Neural progenitor cell (in vitro differentiated cells): ENCODE results near the gene STN1. TPM values are rescaled to one million over a fixed set of nuclear protein-coding genes. Genes with fewer than 3 reads are reported as not detected.
A peak's percentile ranks its signal among the peaks of the same experiment; 100 is the strongest.

ENCODE experiments used
- DNase-seq: peaks from one replicate; pipeline ENCODE4 v3.0.0-alpha.2; 2016; ENCODE audit warnings: low spot score
- H2AFZ ChIP-seq: fragments of 200-600 bp; sonication (generic); replicated peaks from 2 replicates; pipeline ENCODE4 v1.6.1; 2016; ENCODE audit warnings: antibody characterized with exemption
- H3F3A ChIP-seq: fragments of 200-600 bp; sonication (generic); 2 replicates; pipeline ENCODE4 v1.6.1; 2016; ENCODE audit warnings: antibody characterized with exemption, low read depth
- H3K27ac ChIP-seq: fragments of 200-600 bp; sonication (generic); 2 replicates; pipeline ENCODE4 v1.5.1; 2016; ENCODE audit warnings: mild to moderate bottlenecking
- H3K27me3 ChIP-seq: fragments of 200-600 bp; sonication (generic); 2 replicates; pipeline ENCODE4 v1.6.1; 2016; ENCODE audit warnings: mild to moderate bottlenecking, moderate library complexity
- H3K36me3 ChIP-seq: fragments of 200-600 bp; sonication (generic); 2 replicates; pipeline ENCODE4 v1.5.1; 2016
- H3K4me1 ChIP-seq: fragments of 200-600 bp; sonication (generic); 2 replicates; pipeline ENCODE4 v1.6.1; 2016; ENCODE audit warnings: mixed run types
- H3K4me2 ChIP-seq: fragments of 200-600 bp; sonication (generic); 2 replicates; pipeline ENCODE4 v1.6.1; 2016
- H3K4me3 ChIP-seq: fragments of 200-600 bp; sonication (generic); 2 replicates; pipeline ENCODE4 v1.5.1; 2016
- H3K79me2 ChIP-seq: fragments of 200-600 bp; sonication (generic); 2 replicates; pipeline ENCODE4 v1.6.1; 2016; ENCODE audit warnings: low read depth
- H3K9ac ChIP-seq: fragments of 200-600 bp; sonication (generic); 2 replicates; pipeline ENCODE4 v1.6.1; 2016
- H3K9me3 ChIP-seq: fragments of 200-600 bp; sonication (generic); 2 replicates; pipeline ENCODE4 v1.5.1; 2016; ENCODE audit warnings: low read depth
- H4K20me1 ChIP-seq: fragments of 200-600 bp; sonication (generic); 2 replicates; pipeline ENCODE4 v1.6.1; 2016; ENCODE audit warnings: low read depth
- H3K27ac Mint-ChIP-seq: 3 replicates; pipeline ENCODE4 v1.8.0; 2021; ENCODE audit warnings: mixed read lengths
- H3K27me3 Mint-ChIP-seq: 2 replicates; pipeline ENCODE4 v1.8.0; 2022; ENCODE audit warnings: low read depth, mild to moderate bottlenecking, inconsistent platforms, moderate library complexity, mixed read lengths; ENCODE audit not compliant: insufficient read depth
- H3K36me3 Mint-ChIP-seq: 3 replicates; pipeline ENCODE4 v1.8.0; 2021; ENCODE audit warnings: mixed read lengths
- H3K4me1 Mint-ChIP-seq: 3 replicates; pipeline ENCODE4 v1.8.0; 2021; ENCODE audit warnings: mixed read lengths
- H3K4me3 Mint-ChIP-seq: 3 replicates; pipeline ENCODE4 v1.8.0; 2021; ENCODE audit warnings: mild to moderate bottlenecking, moderate library complexity, mixed read lengths
- H3K9me3 Mint-ChIP-seq: 3 replicates; pipeline ENCODE4 v1.8.0; 2020; ENCODE audit warnings: mixed read lengths
- EZH2 ChIP-seq: fragments of 200-600 bp; sonication (generic); IDR thresholded peaks from 2 replicates; pipeline ENCODE4 v1.6.1; 2017; ENCODE audit warnings: antibody characterized with exemption, mild to moderate bottlenecking, moderate library complexity
- EZH2phosphoT487 ChIP-seq: fragments of 200-600 bp; sonication (generic); IDR thresholded peaks from 2 replicates; pipeline ENCODE4 v1.6.1; 2017; ENCODE audit warnings: antibody characterized with exemption
- total RNA-seq: library from RNA; depleted of rRNA; stranded (reverse); fragments of >200 nt; gene quantifications from 2 replicates; pipeline ENCODE4 v1.2.3, GENCODE V29; 2015; ENCODE audit warnings: low replicate concordance
- TF ChIP-seq, protein P1 (sequence below): fragments of 200-600 bp; sonication (generic); IDR thresholded peaks from 2 replicates; pipeline ENCODE4 v1.5.1; 2017; ENCODE audit warnings: antibody characterized with exemption, mild to moderate bottlenecking

Gene STN1
- total RNA-seq, 1 donor from 2014 or later, result 32.0 TPM

DNA sequence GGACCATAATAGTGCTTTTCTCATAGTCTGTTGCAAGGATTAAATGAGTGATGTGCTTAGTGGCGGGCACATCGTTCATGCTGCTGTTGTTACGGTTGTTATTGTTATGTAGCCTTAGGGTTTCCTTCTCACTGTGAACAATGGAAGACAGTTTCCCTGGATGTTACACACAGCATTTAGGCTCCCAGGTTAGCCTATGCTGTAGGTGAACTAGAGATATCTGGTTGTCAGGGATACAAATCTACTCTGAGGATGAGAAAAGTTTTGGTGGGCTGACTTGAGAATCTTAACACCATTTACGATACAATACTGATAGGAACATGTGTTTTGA lies 77.3 kb downstream of the STN1 start:
- Histone ChIP-seq H3K4me2 (peak overlapping the region; percentile 16), H2AFZ (no peak overlapping the region), H3K79me2 (no peaks in the 10 kb centered on the region), H4K20me1 (peaks cover 18% of the 10 kb centered on the region), H3F3A (peaks cover 16% of the 10 kb centered on the region), H3K27ac (no peak overlapping the region), H3K27me3 (peaks cover 26% of the 10 kb centered on the region), H3K4me1 (peaks cover 25% of the 10 kb centered on the region), H3K4me3 (no peak overlapping the region), H3K9me3 (no peaks in the 10 kb centered on the region), H3K36me3 (no peaks in the 10 kb centered on the region), H3K9ac (no peak overlapping the region)
- Mint-ChIP-seq H3K27me3 (peaks cover 2% of the 10 kb centered on the region), H3K4me1 (peaks cover 46% of the 10 kb centered on the region), H3K36me3 (no peaks in the 10 kb centered on the region), H3K4me3 (no peak overlapping the region), H3K9me3 (no peaks in the 10 kb centered on the region), H3K27ac (no peak overlapping the region)
- no peak for DNase-seq
- no peak for TF ChIP-seq EZH2phosphoT487
- TF ChIP-seq EZH2, result no peak
- TF ChIP-seq, protein P1, sequence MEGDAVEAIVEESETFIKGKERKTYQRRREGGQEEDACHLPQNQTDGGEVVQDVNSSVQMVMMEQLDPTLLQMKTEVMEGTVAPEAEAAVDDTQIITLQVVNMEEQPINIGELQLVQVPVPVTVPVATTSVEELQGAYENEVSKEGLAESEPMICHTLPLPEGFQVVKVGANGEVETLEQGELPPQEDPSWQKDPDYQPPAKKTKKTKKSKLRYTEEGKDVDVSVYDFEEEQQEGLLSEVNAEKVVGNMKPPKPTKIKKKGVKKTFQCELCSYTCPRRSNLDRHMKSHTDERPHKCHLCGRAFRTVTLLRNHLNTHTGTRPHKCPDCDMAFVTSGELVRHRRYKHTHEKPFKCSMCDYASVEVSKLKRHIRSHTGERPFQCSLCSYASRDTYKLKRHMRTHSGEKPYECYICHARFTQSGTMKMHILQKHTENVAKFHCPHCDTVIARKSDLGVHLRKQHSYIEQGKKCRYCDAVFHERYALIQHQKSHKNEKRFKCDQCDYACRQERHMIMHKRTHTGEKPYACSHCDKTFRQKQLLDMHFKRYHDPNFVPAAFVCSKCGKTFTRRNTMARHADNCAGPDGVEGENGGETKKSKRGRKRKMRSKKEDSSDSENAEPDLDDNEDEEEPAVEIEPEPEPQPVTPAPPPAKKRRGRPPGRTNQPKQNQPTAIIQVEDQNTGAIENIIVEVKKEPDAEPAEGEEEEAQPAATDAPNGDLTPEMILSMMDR, result no peak

DNA sequence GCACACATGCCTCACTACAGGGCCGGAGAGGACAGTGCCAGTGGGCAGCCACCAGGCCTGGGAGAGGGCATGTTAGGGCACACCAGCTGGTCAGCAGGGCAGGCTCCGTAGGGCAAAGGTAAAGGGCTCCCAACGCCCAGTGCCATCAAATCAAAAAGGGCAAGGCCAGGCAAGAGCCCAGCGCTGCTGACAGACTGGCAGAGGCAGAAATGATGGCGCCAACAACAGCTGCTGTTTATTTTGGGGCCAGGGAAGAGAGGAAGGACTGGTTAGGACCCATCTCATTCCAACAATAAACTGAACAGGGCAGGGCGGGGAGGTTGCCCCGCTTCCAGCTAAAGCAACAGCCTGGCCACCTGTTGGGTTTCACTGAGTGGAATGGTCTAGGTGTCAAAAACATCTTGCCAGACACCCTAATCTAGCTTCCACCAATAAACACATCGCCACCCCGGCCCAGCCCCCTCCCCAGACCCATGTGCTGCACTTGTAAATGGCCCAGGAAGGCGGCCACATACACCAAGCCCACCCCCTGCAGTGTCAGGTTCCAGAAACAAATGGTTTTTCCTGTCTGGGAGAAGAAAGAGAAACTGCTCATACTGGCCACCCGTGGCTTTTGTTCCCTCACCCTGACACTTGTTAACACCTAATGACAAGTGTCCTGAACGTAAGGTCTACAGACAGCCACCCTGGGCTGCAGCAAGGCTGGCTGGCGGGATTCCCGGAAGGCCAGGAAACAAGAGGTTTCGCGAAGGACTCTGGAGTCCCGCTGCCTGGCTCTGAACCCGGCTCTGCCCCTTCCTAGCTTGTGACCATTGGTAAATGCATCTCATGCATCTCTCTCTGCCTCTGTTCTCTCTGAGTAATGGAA lies 77.9 kb downstream of the STN1 start:
- Histone ChIP-seq H3K4me3 (no peak overlapping the region), H3K9me3 (no peaks in the 10 kb centered on the region), H2AFZ (no peak overlapping the region), H3K27me3 (peaks cover 26% of the 10 kb centered on the region), H3K36me3 (no peaks in the 10 kb centered on the region), H3K4me1 (peaks cover 25% of the 10 kb centered on the region), H3K27ac (no peak overlapping the region), H4K20me1 (peaks cover 18% of the 10 kb centered on the region), H3K79me2 (no peaks in the 10 kb centered on the region), H3K4me2 (peak overlapping the region; percentile 16), H3F3A (peaks cover 16% of the 10 kb centered on the region), H3K9ac (no peak overlapping the region)
- no peak overlapping the region for H3K27ac Mint-ChIP-seq
- H3K36me3 Mint-ChIP-seq, result no peaks in the 10 kb centered on the region
- H3K4me1 Mint-ChIP-seq, result peaks cover 48% of the 10 kb centered on the region
- TF ChIP-seq, protein P1, result no peak
- no peak for TF ChIP-seq EZH2phosphoT487
- no peak for TF ChIP-seq EZH2
- no peaks in the 10 kb centered on the region for H3K9me3 Mint-ChIP-seq
- no peak overlapping the region for H3K4me3 Mint-ChIP-seq
- peak; percentile 43 for DNase-seq
- H3K27me3 Mint-ChIP-seq, result peaks cover 2% of the 10 kb centered on the region

- Histone ChIP-seq H3K4me3 (no peak overlapping the region), H3K79me2 (no peaks in the 10 kb centered on the region), H3K36me3 (no peaks in the 10 kb centered on the region), H3K27ac (no peak overlapping the region), H3K4me2 (no peak overlapping the region), H3K27me3 (peaks cover 26% of the 10 kb centered on the region), H3F3A (peaks cover 16% of the 10 kb centered on the region), H3K9me3 (no peaks in the 10 kb centered on the region), H2AFZ (no peak overlapping the region), H3K4me1 (peaks cover 25% of the 10 kb centered on the region), H4K20me1 (peaks cover 18% of the 10 kb centered on the region), H3K9ac (no peak overlapping the region)
- no peaks in the 10 kb centered on the region for H3K9me3 Mint-ChIP-seq
- H3K27ac Mint-ChIP-seq, result no peak overlapping the region
- DNase-seq, result no peak
- H3K36me3 Mint-ChIP-seq, result no peaks in the 10 kb centered on the region
- TF ChIP-seq EZH2phosphoT487 (no peak), EZH2 (no peak)
- TF ChIP-seq, protein P1, result no peak
- peaks cover 45% of the 10 kb centered on the region for H3K4me1 Mint-ChIP-seq
- H3K27me3 Mint-ChIP-seq, result peaks cover 2% of the 10 kb centered on the region
- H3K4me3 Mint-ChIP-seq, result no peak overlapping the region
Observed at GRCh38 chr10:103839519-103839871, 78.5 kb downstream of the STN1 start.
